HG02588 (cell line): ENCODE results near the gene DIPK1A.

Experiments
- ATAC-seq: cut with Tn5 transposase; IDR thresholded peaks from one replicate; pipeline ENCODE4 v1.9.1; 2021; ENCODE audit warnings: mild to moderate bottlenecking, moderate library complexity; ENCODE audit not compliant: unreplicated experiment

Gene DIPK1A

DNA sequence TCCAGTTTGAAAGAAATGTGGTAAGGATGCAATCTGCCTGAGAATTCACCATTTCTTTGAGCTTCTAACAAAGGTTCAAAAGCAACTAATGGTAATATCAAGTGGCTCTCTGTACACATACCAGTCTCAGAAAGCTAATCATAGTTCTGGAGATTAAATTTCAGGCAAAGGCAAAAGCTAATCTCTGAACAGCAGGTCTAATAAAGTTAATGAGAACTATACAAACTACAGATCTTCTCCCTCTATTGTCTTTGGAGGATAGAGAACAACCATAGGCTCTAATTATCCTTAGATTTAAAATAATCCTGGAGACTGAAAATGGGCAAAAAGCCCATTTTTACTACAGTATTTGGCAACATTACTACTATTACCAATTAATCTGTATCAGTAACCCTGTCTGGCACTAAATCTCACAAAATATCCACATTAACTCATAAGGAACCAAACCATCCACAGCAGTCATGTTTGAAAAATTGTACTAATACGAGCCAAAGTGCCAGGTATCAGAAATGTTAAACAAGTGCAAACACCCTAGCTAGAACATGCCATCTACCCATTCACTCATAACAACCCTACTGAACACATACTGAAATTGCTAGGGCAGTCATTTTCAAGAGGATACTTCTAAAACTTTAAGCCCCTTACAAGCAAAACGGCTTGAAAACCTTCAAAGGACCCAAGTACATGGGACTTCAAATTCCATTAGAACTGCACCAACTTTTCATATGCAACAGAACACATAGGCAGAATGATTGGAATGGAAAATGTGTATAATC lies 4.8 kb downstream of the DIPK1A start:
- no peak for ATAC-seq

DNA sequence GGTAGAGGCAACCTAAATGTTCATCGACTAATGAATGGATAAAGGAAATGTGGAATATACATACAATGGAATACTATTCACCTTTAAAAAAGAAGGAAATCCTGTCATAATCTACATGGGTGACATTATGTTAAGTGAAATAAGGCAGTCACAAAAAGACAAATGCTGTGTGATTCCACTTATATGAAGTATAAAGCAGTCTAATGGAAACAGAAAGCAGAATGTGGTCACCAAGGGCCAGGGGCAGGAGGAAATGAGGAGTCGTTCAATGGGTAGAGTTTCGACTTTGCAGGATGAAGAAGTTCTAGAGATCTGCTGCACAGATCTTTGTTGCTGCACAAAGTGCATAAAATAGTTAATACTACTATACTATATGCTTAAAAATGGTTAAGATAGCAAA lies 7.8 kb downstream of the DIPK1A start:
- ATAC-seq = peak; percentile 61

DNA sequence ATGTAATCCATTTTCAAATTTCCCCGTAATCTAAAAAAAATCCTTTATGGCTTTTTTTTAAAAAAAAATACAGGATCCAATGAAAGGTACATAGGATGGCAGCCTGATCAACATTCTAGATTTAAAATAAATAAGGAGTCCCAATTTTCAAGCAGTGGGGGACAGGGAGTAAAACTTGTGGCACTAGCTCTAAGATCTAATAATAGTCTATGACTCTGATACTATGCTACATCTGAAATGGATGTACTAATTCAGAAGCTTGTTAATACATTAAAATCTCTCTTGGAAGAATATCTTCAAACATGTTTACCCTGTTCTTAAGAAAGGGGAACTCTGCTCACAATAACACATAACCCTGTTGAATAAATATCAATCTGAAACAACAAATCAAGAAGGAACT lies 8.5 kb downstream of the DIPK1A start:
- ATAC-seq = no peak

DNA sequence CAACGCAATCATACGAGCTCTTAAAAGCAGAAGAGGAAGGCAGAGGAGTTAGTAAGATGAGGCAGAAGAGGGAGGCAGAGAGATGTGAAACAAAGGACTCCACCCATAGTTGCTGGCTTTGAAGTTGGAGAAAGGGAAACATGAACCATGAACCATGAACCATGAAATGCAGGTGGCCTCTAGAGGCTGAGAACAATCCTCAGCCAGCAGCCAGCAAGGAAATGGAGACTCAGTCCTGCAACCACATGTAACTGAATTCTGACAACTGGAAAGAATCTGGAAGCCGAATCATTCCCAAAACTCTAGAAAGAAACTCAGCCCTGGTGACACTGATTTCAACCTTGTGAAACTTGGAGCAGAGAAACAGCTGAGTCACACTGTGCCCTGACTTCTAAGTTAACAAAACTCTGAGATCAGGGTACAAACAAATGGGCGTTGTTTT lies 10.1 kb downstream of the DIPK1A start:
- peak; percentile 64 for ATAC-seq

DNA sequence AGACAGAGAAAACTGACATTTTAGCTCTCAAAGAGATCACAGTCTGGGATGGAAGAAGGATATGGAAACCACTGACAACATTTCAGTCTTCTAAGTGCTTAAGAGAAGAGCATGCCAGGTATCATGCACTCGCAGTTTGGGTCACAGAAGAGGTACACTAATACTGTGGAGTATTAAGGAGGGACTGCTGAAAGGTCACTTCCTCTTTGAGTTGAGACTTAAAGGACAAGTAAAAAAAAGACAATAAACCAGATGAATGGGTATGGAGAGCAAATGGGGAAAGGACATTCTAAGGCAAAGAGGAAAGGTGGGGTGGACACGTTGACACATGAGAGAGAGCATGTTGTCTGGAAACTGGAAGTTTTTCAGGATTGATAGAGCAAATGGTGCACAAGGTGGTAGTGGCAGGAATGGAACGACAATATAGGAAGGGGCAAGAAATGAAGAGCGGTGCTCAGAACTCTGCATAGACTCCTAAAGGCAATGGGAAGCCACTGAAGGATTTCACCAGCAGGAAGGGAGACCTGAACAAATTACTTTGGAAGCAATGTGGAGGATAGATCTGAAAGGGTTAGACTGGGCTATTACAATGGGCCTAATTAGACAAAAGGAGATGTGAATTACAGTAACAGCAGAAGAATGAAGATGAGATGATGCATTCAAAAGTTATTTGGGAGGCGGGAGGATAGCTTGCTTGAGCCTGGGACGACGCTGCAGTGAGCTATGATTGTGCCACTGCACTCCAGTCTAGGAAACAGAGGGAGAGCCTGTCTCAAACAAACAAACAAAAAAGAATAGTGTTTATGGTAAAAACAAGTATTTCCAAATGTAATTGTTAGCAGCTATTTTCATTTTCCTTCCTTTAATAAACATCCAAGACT lies 11.1 kb downstream of the DIPK1A start:
- no peak for ATAC-seq

DNA sequence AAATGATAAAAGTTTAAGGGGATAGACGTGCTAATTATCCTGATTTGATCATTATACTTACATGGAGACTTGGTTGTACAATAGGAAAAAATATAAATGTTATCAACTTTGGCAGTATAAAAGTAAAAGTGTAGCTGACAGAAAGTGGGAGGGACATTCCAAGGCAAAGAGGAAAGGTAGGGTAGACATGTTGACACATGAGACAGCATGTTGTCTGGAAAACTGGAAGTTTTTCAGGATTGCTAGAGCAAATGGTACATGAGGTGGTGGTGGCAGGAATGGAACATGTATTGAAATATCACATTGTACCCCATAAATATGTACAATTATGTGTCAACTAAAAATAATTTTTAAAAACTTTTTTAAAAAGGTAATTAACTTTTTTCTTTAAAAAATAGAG lies 13.2 kb downstream of the DIPK1A start:
- no peak for ATAC-seq

DNA sequence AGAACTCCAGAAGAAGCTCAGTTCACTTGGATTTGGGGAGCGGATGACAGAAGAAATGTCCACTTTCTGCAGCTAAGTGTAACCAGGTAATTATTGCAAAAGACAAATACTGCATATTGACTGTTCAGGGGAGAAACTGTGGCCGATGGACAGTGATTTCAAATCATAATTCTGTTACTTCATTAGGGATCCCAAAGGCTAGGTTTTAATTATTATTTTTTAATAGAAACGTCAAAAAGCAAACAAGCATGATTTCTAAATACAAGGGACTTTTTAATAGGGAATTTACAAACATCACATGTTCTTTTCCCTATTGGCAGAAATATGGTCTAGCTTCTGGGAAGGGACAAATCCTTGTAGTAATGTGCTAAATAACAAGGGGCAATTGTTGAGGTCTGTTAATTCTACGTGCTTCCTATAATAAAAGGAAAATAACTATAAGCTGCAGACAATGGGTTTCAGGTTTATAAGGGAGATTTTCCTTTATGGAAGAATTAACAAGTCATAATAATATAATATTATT lies 15.5 kb downstream of the DIPK1A start:
- ATAC-seq = no peak

DNA sequence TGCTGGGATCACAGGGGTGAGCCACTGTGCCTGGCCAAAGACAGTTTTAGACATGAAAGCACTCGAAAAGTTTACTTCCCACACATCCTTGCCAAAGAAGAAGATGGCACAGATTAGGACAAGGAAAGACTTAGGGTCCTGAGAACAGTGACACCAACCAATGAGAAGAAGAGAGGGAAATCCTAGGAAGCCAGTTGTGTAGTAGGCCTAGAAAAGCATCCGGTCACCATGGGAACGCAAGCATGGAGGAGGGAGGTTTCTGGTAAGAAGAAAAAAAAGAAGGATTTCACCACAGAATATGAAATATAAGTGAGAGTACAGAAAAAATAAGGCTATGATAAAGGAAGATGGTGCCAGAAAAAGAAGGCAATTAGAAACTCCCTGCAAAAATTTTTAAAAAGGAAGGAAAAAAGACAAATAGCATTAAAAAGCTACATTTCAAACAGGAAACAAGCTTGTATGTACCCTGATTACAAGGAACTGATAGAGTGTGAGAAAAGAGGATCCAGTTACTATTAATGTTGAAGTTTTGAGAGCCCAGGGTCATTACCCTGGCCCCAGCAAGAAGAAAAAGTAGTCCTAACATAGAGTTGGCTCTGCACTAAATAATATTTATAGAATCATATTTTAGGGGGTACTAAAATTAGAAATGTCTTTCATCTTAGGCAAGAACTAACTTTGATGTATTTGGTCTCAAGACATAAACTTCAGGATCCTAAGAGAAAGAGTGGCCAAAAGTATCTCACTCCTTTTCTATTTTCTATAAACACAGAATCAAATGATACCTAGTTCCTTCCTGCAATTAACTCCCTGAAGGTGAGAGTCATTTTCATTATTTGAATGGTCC lies 16.1 kb downstream of the DIPK1A start:
- ATAC-seq = no peak

DNA sequence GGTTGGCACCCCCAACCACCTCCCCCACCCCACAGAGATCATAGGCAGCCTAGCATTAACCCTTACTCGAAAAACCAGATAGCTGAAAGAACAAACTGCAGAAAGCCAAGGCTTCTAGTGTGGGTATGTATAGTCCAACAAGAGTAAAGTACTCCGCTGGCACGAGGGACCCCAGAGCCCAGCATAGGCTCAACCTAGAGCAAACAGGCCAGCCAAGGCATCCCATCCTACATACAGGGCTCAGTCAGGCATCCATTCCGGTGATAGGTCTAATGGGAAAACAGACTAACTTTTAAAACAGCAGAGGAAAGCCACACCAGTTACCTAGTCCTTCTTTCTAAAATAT lies 17.8 kb downstream of the DIPK1A start:
- no peak for ATAC-seq

DNA sequence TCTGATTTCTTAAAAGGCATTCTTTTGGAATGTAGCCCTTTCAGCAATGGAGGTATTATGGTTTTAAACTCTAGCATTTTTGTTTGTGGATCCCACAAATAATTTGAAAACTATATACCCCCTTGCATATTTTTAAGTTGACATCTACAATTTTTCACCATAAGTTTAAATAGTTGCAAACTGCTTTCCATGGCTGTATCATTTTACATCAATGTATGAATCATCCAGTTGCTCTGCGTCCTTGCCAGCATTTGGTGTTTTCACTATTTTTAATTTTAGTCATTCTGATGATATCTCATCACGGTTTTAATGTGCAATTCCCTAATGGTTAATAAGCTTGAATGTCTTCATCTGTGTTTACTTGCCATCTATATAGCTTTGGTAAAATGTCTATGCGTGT lies 20.7 kb downstream of the DIPK1A start:
- ATAC-seq = no peak

DNA sequence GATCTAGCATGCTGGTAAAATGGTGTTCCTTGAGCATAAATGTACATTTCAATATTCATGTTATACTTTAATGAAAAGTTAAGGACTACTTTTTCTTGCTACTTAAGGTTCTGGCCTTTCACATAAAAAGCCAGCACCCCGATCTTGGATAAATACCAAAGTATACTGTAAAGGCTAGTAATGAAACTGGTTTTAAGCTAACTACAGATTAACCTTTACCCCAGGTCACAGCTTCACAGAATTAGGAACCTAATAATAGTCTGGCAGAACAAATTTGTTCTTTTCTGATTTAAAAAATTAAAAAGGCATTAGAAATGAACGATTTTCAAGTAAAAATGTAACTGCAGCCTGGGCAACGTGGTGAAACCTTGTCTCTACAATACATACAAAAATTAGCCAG lies 23.5 kb downstream of the DIPK1A start:
- no peak for ATAC-seq

DNA sequence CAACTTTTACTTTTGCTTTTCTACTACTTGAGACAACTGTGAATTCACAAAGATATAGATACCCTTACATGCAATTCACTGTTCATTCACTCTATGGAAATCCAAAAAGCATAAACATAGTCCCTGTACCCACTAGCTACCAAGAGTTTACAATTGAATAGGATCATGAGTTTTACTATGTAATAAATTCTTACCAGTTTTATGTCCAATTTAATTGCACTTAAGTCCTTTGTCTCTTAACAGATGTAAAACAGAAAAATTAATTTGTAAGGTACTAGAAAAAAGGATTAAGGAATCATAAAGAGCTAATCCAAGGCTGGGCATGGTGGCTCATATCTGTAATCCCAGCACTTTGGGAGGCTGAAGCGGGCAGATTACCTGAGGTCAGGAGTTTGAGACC lies 24.4 kb downstream of the DIPK1A start:
- no peak for ATAC-seq

DNA sequence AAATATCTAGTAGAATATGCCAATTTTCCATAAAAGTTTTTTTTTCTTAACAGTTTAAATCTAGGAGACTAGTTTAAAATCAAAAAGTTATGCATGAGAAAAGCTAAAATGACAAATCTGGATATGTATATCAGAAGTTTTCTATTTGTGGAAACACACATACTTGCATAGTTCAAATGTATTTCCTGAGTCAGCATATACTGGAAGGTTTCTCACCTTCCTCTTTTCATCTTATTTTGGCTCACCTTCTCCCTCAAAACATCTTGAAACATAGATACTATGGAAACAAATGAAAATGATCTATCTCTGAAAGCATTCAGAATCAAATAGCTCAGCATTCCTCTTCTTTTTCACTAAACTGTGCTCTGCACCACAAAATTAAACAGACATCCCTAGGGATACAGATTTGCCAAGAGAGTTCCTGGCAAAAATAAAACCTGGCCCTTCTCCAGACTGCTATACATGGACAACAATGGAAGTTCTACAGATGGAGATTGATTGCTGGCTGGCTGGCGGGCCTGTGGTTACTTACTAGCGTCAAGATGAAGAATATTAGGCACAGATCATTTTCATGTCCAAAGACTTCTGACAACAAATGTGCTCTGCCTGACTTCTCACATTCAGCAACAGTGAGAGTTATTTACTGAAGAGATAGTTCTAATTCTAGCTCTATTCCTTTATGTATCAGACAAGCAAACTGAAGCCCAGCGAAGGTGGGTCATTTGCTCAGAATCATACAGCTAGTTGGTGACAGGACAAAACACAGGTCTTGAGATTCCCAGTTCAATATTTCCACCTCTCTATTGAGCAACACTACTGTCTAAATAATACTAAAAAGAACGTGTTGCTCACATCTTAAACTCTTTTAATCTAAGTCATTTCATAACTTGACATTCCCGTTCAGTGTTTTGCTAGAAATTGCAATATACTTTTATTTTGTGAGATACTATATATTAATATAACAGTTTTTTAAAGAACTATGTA lies 26.6 kb downstream of the DIPK1A start:
- ATAC-seq = no peak

DNA sequence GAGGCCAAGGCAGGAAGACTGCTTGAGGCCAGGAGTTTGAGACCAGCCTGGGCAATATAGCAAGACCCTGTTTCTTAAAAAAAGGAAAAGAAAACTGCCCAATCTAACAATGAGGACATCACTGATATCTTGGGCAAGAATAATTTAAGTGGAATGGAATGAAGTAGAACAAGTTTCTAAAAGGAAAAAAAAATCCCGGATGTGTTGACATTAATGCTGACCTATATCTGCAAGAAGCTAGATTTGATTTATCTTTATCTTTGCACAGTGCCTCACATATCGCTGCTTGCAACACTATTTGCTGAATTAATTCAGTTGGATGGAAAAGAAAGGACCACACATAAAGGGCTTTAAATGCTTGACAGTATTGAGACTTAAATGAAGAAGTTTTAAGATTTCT lies 27.8 kb downstream of the DIPK1A start:
- no peak for ATAC-seq

DNA sequence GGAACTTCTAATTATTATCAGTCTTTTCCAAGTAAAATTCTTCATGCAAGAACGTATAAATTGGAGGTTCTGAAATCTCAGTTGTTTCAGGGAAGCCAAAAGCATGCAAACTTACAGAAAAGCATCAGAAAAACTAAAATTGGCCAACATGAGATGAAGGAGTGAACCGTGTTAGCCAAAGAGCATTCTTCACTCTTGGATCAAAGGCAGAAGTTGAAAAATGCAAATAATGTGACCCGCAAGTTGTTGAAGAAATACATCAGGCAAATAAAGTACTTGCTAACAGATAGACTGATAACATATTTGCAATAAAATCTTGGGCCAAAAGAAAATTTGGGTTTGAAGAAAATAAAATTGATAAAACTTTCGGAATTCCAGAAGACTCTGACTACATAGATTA lies 29.6 kb downstream of the DIPK1A start:
- ATAC-seq = no peak

DNA sequence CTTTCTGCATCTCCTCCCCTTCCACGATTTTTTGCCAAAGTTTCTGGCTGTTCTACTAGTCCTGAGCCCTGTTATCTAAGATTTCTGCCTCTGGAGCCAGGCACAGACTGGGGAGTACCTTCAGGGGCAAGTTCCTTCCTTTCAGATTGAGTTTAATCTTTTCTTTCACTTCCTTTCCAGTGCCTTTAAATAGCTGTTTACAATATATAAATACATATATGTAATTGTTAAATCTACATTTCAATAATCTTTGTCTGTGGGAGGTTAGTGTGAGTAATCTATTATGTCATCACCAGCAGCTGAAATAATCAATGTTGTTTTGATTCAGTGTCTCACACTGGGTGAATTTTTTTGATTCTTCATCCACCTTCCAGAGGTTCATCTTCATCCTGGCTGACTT lies 31.8 kb downstream of the DIPK1A start:
- ATAC-seq = peak; percentile 54

DNA sequence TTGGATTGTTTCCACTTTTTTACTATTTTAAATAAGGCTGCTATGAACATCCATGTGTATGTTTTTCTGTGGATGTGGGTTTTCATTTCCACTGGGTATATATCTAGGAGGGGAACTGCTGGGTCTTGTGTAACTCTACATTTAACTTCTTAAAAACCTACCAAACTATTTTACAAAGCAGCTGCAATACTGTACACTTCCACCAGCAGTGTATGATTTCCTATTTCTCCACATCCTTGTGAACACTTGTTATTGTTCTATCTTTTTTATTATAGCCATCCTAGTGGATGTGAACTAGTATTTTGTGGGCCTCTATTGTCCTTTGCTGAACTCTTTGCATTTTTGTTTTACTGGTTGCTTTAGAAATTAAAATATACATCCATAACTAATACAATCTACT lies 33.4 kb downstream of the DIPK1A start:
- ATAC-seq = no peak

DNA sequence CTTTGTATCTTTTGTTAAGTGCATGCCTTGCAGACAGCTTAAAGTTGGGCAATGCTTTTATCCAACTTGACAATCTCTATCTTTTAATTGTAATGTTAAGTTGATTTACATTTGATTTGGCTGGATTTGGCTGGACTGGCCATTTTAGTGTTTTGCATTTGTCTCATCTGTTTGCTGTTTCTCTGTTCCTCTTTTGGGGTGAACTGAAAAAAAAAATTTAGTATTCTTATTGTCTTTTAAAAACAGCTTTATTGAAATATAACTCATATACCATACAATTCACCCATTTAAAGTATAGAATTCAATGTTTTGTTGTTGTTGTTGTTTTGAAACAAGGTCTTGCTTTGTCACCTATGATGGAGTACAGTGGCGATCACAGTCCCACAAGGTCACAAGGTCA lies 34.4 kb downstream of the DIPK1A start:
- ATAC-seq = no peak

DNA sequence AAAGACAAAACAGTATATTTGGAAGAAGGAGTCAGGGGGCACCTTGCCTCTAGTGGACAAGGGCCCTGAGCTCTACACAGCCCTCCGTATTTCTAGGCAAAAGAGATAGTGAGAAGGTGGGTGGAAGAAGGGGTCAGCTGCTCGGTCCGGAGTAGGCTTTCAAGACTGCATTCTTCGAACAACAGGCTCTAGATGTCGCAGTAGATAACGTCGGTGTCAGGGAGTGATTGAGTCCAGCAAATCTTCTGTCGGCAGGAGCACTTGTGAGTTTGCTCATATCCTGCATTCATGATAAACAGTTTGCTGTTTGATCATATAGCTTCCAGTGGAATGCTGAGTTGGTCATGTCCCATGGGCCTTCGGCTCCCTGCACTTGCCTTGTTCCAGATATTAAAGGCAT lies 36.8 kb downstream of the DIPK1A start:
- no peak for ATAC-seq

DNA sequence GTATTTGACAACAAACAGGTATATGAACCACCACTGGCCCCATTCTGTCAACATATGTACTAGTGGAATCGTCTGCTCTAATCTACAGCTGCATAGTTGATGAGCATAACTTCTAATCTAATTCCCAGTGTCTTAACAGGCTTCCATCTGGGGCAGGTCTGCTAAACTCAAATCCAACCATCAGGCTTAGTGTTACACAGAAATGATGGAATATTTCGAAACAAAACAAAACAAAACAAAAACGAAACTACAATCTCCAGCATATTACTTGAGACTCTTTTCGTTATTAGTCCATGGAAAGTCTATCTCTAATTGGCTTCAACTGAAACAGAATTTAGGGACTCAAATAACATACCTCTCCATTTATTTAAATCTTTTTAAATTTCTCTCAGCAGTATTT lies 37.6 kb downstream of the DIPK1A start:
- ATAC-seq = no peak
